A549 (cell line): ENCODE results near the gene ITM2C.

Experiments used
- CHD2 ChIP-seq: fragments of 150-350 bp; IDR thresholded peaks from 2 replicates; pipeline ENCODE4 v1.6.1; 2014; ENCODE audit warnings: low read length; ENCODE audit not compliant: partially characterized antibody
- CHD4 ChIP-seq: fragments of 200-600 bp; sonication (generic); IDR thresholded peaks from 2 replicates; pipeline ENCODE4 v1.6.1; 2016; ENCODE audit warnings: antibody characterized with exemption, mild to moderate bottlenecking, borderline replicate concordance
- JUN ChIP-seq, 2 experiments: fragments of >200 bp; sonication (Bioruptor Twin); formaldehyde crosslinking; IDR thresholded peaks; 2 replicates in 1 of 2; 3 replicates in 1 of 2; pipeline ENCODE4 v1.6.1; 2016 to 2017
- MAFK ChIP-seq: fragments of 450-650 bp; IDR thresholded peaks from 2 replicates; pipeline ENCODE4 v1.6.1; 2014; ENCODE audit not compliant: partially characterized antibody
- POLR2A ChIP-seq: IDR thresholded peaks from 2 replicates; pipeline ENCODE4 v1.6.1; 2012; ENCODE audit warnings: mild to moderate bottlenecking, low read length
- RFX5 ChIP-seq: fragments of 450-650 bp; IDR thresholded peaks from 2 replicates; pipeline ENCODE4 v1.7.1; 2014; ENCODE audit warnings: antibody characterized with exemption, mild to moderate bottlenecking, moderate library complexity
- TF ChIP-seq, protein P1 (sequence below): fragments of >200 bp; sonication (Bioruptor Twin); formaldehyde crosslinking; IDR thresholded peaks from 3 replicates; pipeline ENCODE4 v1.5.1; 2016

DNA sequence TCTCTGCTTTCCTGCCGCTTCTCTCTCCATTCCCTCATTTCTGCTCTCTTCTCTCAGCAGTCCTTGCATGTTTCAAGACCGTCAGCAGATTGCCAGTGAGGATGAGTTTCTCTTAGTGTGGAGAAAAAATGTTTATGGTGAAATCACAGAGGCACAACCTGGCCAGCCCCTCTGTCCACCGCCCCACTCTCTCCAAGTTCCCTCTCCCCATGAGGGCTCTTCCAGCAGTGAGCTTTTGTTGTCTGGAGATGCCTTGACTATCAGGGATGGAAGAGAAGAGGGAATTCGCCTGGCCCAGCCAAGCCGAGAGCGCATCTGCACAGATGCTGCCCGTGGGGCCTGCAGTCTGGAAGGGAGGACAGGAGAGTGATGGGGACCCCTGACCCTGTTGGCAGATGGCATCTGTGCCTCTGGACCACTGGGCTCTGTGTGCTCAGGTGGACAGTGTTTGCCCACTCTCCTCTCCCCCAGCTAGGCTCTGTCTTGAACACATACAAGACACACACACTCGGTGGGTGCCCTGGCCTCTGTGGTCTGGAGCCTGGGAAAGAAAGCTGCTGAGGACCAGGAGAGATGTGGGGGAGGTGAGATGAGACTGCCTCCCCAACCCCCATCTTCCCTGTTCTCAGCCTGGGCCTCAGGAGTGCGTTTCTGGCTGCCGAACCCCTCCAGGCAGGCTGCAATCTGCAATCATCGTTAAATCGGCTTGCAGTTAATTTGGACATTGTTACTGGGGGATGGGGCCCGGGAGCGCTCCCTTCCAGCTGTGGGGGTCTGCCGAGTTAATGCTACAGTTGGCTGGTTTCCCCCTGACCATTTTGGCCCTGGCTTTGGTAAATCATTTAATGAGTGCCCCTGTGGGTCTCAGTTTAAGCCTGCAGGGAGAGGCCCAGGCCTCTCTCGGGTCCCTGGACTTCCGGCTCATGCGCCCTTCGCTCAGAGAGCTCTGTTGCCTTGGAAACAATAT is 4.5 kb downstream of the ITM2C start:
- TF ChIP-seq CHD4 (no peak), CHD2 (no peak), MAFK (no peak), JUN (IDR thresholded peaks at IDR 0.05) (no peak), POLR2A (no peak), RFX5 (no peak)
- TF ChIP-seq, protein P1, sequence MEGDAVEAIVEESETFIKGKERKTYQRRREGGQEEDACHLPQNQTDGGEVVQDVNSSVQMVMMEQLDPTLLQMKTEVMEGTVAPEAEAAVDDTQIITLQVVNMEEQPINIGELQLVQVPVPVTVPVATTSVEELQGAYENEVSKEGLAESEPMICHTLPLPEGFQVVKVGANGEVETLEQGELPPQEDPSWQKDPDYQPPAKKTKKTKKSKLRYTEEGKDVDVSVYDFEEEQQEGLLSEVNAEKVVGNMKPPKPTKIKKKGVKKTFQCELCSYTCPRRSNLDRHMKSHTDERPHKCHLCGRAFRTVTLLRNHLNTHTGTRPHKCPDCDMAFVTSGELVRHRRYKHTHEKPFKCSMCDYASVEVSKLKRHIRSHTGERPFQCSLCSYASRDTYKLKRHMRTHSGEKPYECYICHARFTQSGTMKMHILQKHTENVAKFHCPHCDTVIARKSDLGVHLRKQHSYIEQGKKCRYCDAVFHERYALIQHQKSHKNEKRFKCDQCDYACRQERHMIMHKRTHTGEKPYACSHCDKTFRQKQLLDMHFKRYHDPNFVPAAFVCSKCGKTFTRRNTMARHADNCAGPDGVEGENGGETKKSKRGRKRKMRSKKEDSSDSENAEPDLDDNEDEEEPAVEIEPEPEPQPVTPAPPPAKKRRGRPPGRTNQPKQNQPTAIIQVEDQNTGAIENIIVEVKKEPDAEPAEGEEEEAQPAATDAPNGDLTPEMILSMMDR = no peak
